CD4-positive, CD25-positive, alpha-beta regulatory T cell (primary cell): ENCODE data around the gene TXN. TPM values are rescaled to one million over a fixed set of nuclear protein-coding genes. Genes with fewer than 3 reads are reported as not detected.

Experiments used
- ATAC-seq, 2 donors: fragments of 150-1000 bp; cut with Tn5 transposase; one replicate each; pipeline ENCODE4 v1.10.0; 2021; ENCODE audit warnings: low read depth in 2 of 2, moderate number of reproducible peaks in 2 of 2, moderate library complexity in 1 of 2
- DNase-seq, 3 donors: peaks; one replicate each; pipeline versions ENCODE4 v3.0.0 to v3.0.0-alpha.2; 2012 to 2022; ENCODE audit warnings: mixed read lengths in 1 of 3
- H3K27ac ChIP-seq: one replicate; pipeline ENCODE4 v1.7.0; 2013; ENCODE audit warnings: mild to moderate bottlenecking, low read length; ENCODE audit not compliant: insufficient read depth, poor library complexity, severe bottlenecking
- H3K27me3 ChIP-seq: one replicate; pipeline ENCODE4 v1.7.0; 2013; ENCODE audit warnings: low read length; ENCODE audit not compliant: control insufficient read depth, insufficient read depth
- H3K36me3 ChIP-seq: one replicate; pipeline ENCODE4 v1.7.0; 2013; ENCODE audit warnings: mild to moderate bottlenecking, low read length, moderate library complexity; ENCODE audit not compliant: control insufficient read depth, insufficient read depth
- H3K4me1 ChIP-seq: 2 replicates; pipeline ENCODE4 v1.7.0; 2013; ENCODE audit warnings: mild to moderate bottlenecking, low read length; ENCODE audit not compliant: insufficient read depth, control insufficient read depth, poor library complexity, severe bottlenecking
- H3K4me3 ChIP-seq: one replicate; pipeline ENCODE4 v1.7.0; 2013; ENCODE audit warnings: low read depth, mild to moderate bottlenecking, low read length, moderate library complexity
- H3K9me3 ChIP-seq, 2 experiments: 1 replicate in 1 of 2; 2 replicates in 1 of 2; pipeline ENCODE4 v1.7.0; 2013; ENCODE audit warnings: low read length in 2 of 2, mild to moderate bottlenecking in 1 of 2, moderate library complexity in 1 of 2; ENCODE audit not compliant: control insufficient read depth in 2 of 2
- H3K27ac Mint-ChIP-seq, 3 donors: one replicate each; pipeline ENCODE4 v1.8.0; 2020 to 2022; ENCODE audit warnings: mild to moderate bottlenecking in 3 of 3, mixed read lengths in 3 of 3, moderate library complexity in 2 of 3
- H3K27me3 Mint-ChIP-seq: one replicate; pipeline ENCODE4 v1.8.0; 2022; ENCODE audit warnings: mild to moderate bottlenecking, mixed read lengths
- H3K36me3 Mint-ChIP-seq: one replicate; pipeline ENCODE4 v1.8.0; 2020; ENCODE audit warnings: mixed read lengths
- H3K4me1 Mint-ChIP-seq, 4 donors: one replicate each; pipeline ENCODE4 v1.8.0; 2020 to 2022; ENCODE audit warnings: mixed read lengths in 4 of 4, mild to moderate bottlenecking in 1 of 4
- H3K4me3 Mint-ChIP-seq, 4 donors: one replicate each; pipeline ENCODE4 v1.8.0; 2020 to 2022; ENCODE audit warnings: mild to moderate bottlenecking in 4 of 4, mixed read lengths in 4 of 4, moderate library complexity in 3 of 4
- H3K9me3 Mint-ChIP-seq, 7 donors: one replicate each; pipeline ENCODE4 v1.8.0; 2020 to 2022; ENCODE audit warnings: mixed read lengths in 7 of 7, mild to moderate bottlenecking in 3 of 7, moderate library complexity in 2 of 7
- polyA plus RNA-seq, 4 donors: library from polyadenylated mRNA; unstranded; fragments of 300-500 nt; fragmentation: Illumina TruSeq; gene quantifications; one replicate each; pipeline ENCODE4 v1.2.3, GENCODE V29; 2021
- total RNA-seq: library from RNA; stranded (reverse); gene quantifications from one replicate; pipeline ENCODE4 v1.2.3, GENCODE V29; 2022

Gene TXN
- total RNA-seq (58.4 TPM), polyA plus RNA-seq (100 to 1,000 TPM; 173 to 277 (median 221) TPM)

- H3K27ac ChIP-seq, result peak within 1 kb of the TSS; percentile 71
- peaks cover 6 to 51% (median 39%) of the 10 kb centered on the region in 4 donors for H3K4me1 Mint-ChIP-seq
- H3K4me3 ChIP-seq, result peak within 1 kb of the TSS; percentile 84
- ATAC-seq, result peak; percentile 80
- no peaks in the 10 kb centered on the region for H3K9me3 ChIP-seq
- H3K27ac Mint-ChIP-seq, result peak within 1 kb of the TSS; percentile 90 to 97 (median 97)
- DNase-seq, result peak; percentile 73 to 93 (median 76)
- H3K27me3 ChIP-seq, result no peaks in the 10 kb centered on the region
- no peaks in the 10 kb centered on the region for H3K36me3 Mint-ChIP-seq
- H3K4me3 Mint-ChIP-seq, result peak within 1 kb of the TSS; percentile 91 to 99 (median 97)
- no peaks in the 10 kb centered on the region for H3K36me3 ChIP-seq
- peaks cover 10% of the 10 kb centered on the region for H3K27me3 Mint-ChIP-seq
- peaks cover 43% of the 10 kb centered on the region for H3K4me1 ChIP-seq
- peaks cover 0 to 1% (median 0%) of the 10 kb centered on the region in 7 donors for H3K9me3 Mint-ChIP-seq
Measured at GRCh38 chr9:110256380-110257096, at the start of gene TXN. Gene TXN (minus strand): TSS chr9:110256507. CDS start chr9:110256435, 72 bp downstream.

- Mint-ChIP-seq H3K4me3 (no peak overlapping the region), H3K27ac (no peak overlapping the region), H3K36me3 (no peaks in the 10 kb centered on the region), H3K27me3 (peaks cover 29% of the 10 kb centered on the region), H3K4me1 (no peaks in the 10 kb centered on the region), H3K9me3 (peaks cover 0 to 3% (median 2%) of the 10 kb centered on the region in 7 donors)
- DNase-seq (no peak), ATAC-seq (no peak)
- no peaks in the 10 kb centered on the region for H3K9me3 ChIP-seq
- no peaks in the 10 kb centered on the region for H3K4me1 ChIP-seq
- no peaks in the 10 kb centered on the region for H3K36me3 ChIP-seq
- H3K27me3 ChIP-seq, result peaks cover 5% of the 10 kb centered on the region
- H3K4me3 ChIP-seq, result no peak overlapping the region
- H3K27ac ChIP-seq, result no peak overlapping the region
Measured at GRCh38 chr9:110303133-110303532, 46.8 kb upstream of the TXN start.

GRCh38 chr9:110298043-110298605 lies 41.8 kb upstream of the TXN start:
- peaks cover 17% of the 10 kb centered on the region for H3K27me3 Mint-ChIP-seq
- H3K4me3 ChIP-seq, result no peak overlapping the region
- no peaks in the 10 kb centered on the region for H3K27me3 ChIP-seq
- no peaks in the 10 kb centered on the region for H3K9me3 Mint-ChIP-seq
- H3K36me3 ChIP-seq, result no peaks in the 10 kb centered on the region
- peak overlapping the region in 1 of 3 donors; percentile 38 for H3K27ac Mint-ChIP-seq
- no peak overlapping the region for H3K27ac ChIP-seq
- ATAC-seq (no peak), DNase-seq (no peak)
- no peaks in the 10 kb centered on the region for H3K36me3 Mint-ChIP-seq
- H3K4me1 ChIP-seq, result no peaks in the 10 kb centered on the region
- no peaks in the 10 kb centered on the region for H3K9me3 ChIP-seq
- no peaks in the 10 kb centered on the region for H3K4me1 Mint-ChIP-seq
- H3K4me3 Mint-ChIP-seq, result no peak overlapping the region

GRCh38 chr9:110293248-110293647 lies 36.9 kb upstream of the TXN start:
- DNase-seq (no peak), ATAC-seq (no peak)
- Histone ChIP-seq H3K27me3 (no peaks in the 10 kb centered on the region), H3K4me3 (no peak overlapping the region), H3K4me1 (no peaks in the 10 kb centered on the region), H3K27ac (no peak overlapping the region), H3K36me3 (no peaks in the 10 kb centered on the region), H3K9me3 (no peaks in the 10 kb centered on the region)
- no peak overlapping the region for H3K4me3 Mint-ChIP-seq
- no peak overlapping the region for H3K27ac Mint-ChIP-seq
- no peaks in the 10 kb centered on the region for H3K9me3 Mint-ChIP-seq
- no peaks in the 10 kb centered on the region for H3K4me1 Mint-ChIP-seq
- peaks cover 5% of the 10 kb centered on the region for H3K27me3 Mint-ChIP-seq
- no peaks in the 10 kb centered on the region for H3K36me3 Mint-ChIP-seq

- H3K36me3 Mint-ChIP-seq, result no peaks in the 10 kb centered on the region
- H3K4me3 ChIP-seq, result no peak overlapping the region
- H3K27me3 Mint-ChIP-seq, result peaks cover 5% of the 10 kb centered on the region
- H3K4me3 Mint-ChIP-seq, result no peak overlapping the region
- ATAC-seq (no peak), DNase-seq (no peak)
- no peak overlapping the region for H3K27ac Mint-ChIP-seq
- H3K27ac ChIP-seq, result no peak overlapping the region
- no peaks in the 10 kb centered on the region for H3K9me3 ChIP-seq
- no peaks in the 10 kb centered on the region for H3K36me3 ChIP-seq
- H3K27me3 ChIP-seq, result no peaks in the 10 kb centered on the region
- no peaks in the 10 kb centered on the region for H3K4me1 ChIP-seq
- no peaks in the 10 kb centered on the region for H3K9me3 Mint-ChIP-seq
- no peaks in the 10 kb centered on the region for H3K4me1 Mint-ChIP-seq
Measured at GRCh38 chr9:110291921-110292557, 35.7 kb upstream of the TXN start.

- no peaks in the 10 kb centered on the region for H3K36me3 ChIP-seq
- H3K4me3 ChIP-seq, result no peak overlapping the region
- ATAC-seq, result no peak
- Mint-ChIP-seq H3K4me1 (no peaks in the 10 kb centered on the region), H3K36me3 (no peaks in the 10 kb centered on the region), H3K9me3 (peaks cover 0 to 1% (median 0%) of the 10 kb centered on the region in 7 donors), H3K4me3 (no peak overlapping the region), H3K27me3 (peaks cover 5% of the 10 kb centered on the region), H3K27ac (no peak overlapping the region)
- H3K4me1 ChIP-seq, result no peaks in the 10 kb centered on the region
- no peak overlapping the region for H3K27ac ChIP-seq
- DNase-seq, result no peak
- H3K27me3 ChIP-seq, result no peaks in the 10 kb centered on the region
- H3K9me3 ChIP-seq, result no peaks in the 10 kb centered on the region
Measured at GRCh38 chr9:110290001-110290400, 33.7 kb upstream of the TXN start.

GRCh38 chr9:110288503-110288902 lies 32.2 kb upstream of the TXN start:
- Histone ChIP-seq H3K27ac (no peak overlapping the region), H3K9me3 (peaks cover 0 to 2% of the 10 kb centered on the region in 2 experiments), H3K36me3 (no peaks in the 10 kb centered on the region), H3K4me3 (no peak overlapping the region), H3K27me3 (peaks cover 2% of the 10 kb centered on the region), H3K4me1 (no peaks in the 10 kb centered on the region)
- Mint-ChIP-seq H3K4me1 (no peaks in the 10 kb centered on the region), H3K4me3 (no peak overlapping the region), H3K36me3 (no peaks in the 10 kb centered on the region), H3K9me3 (peaks cover 0 to 1% (median 0%) of the 10 kb centered on the region in 7 donors), H3K27me3 (no peaks in the 10 kb centered on the region), H3K27ac (peak overlapping the region in 1 of 3 donors; percentile 26)
- DNase-seq (no peak), ATAC-seq (no peak)
